ENCODE results near the gene EEF2.

The EEF2 gene

GRCh38 chr19:3984908-3985642, at the start of gene EEF2:
TSS of gene EEF2 (minus strand) at chr19:3985463. CDS start at chr19:3985380, 83 bp downstream.
- no peak for FAIRE-seq

- no peak for FAIRE-seq
These were observed 49.1 kb upstream of the EEF2 start for GRCh38 chr19:4034048-4035017.

- no peak for FAIRE-seq
These were observed 48.0 kb upstream of the EEF2 start for GRCh38 chr19:4033028-4033956.

DNA sequence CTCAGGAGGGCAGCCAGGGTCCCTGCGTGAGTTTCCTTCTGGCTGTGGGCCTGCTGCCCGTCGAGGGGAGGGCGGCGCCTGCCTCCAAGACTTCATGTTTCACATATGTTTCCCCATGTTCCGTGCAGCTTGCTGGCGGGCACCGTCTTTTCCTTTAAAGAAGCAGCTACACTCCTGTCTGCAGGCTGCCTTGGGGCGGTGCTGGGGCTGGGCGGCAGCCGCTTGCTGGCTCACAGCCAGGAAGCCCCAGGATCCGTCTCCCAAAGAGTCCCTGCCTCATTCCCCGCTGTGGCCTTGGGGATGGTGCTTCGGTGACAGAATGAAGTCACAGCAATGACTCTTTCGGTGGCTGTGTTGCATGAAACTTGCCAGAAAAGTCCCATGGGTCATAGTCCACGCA, 47.2 kb upstream of the EEF2 start:
- FAIRE-seq, result no peak

DNA sequence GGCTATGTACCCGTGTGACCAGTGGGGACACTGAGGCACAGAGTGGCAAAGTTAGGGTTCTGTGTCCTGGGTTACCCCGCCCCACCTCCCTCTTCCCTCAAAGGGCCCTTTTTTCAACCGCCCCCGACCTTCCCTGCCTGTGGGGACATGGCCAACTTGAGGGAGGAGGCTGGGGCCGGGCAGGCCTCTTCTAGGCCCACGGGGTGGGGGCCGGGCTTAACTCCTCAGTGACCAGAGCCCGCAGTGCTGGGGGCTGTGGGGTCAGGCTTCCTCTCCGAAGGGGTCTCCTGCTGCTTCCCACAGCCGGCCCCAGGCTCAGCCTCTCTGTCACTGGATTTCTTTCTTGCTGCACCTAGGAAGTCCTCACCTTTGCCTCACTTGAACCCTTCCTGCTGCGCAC, 46.2 kb upstream of the EEF2 start:
- FAIRE-seq, result no peak

- no peak for FAIRE-seq
These were observed 45.7 kb upstream of the EEF2 start for GRCh38 chr19:4030981-4031380.

- FAIRE-seq, result no peak
These were observed 45.3 kb upstream of the EEF2 start for GRCh38 chr19:4030552-4030951.

DNA sequence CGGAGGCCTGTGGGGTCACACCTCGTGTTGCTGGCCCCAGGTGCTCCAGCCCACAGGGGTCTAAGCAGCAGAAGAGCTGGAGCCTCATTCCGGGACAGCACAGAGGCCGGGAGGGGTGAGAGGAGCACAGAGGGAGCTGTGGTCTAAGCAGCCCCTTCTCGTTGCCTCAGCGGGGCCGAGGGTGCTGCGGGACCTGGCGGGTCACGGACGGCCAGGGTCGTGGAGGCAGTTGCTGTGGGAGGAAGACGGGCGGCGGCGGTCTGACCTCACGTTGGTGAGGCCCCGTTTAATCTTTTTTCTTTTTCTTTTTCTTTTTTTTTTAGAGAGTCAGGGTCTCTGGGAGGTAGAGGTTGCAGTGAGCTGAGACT, 44.0 kb upstream of the EEF2 start:
- no peak for FAIRE-seq

DNA sequence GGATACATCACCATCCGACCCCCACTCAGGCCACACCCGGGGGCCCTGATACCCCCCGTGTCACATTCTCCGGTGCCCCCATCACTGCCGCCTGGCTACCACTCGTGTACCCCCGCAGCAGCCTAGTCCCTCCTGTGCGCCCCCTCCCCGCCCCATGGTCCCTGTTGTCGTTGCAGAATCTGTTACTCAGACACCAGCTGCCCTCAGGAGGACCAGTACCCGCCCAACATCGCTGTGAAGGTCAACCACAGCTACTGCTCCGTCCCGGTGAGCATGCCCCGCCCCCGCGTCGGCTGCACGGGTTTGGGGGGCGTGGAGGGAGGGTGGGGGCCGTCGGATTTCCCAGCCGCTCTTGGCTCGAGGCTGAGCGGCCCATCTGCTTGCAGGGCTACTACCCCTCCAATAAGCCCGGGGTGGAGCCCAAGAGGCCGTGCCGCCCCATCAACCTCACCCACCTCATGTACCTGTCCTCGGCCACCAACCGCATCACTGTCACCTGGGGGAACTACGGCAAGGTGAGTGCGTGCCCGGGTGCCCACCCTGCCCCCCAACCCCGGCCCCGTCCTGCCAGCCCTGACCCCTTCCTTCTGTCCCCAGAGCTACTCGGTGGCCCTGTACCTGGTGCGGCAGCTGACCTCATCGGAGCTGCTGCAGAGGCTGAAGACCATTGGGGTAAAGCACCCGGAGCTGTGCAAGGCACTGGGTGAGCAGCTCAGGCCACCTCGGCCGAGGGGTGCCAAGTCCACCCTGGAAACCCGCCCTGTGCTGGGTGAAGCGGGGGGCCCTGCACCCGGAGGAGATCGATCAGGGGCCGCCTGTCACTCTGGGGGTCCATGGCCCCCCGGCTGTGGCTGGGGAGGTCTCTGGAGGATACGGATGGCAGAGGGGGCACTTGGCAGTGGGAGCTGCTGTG, 43.3 kb upstream of the EEF2 start:
- FAIRE-seq, result no peak

GRCh38 chr19:4027146-4027545, 41.9 kb upstream of the EEF2 start:
- no peak for FAIRE-seq

DNA sequence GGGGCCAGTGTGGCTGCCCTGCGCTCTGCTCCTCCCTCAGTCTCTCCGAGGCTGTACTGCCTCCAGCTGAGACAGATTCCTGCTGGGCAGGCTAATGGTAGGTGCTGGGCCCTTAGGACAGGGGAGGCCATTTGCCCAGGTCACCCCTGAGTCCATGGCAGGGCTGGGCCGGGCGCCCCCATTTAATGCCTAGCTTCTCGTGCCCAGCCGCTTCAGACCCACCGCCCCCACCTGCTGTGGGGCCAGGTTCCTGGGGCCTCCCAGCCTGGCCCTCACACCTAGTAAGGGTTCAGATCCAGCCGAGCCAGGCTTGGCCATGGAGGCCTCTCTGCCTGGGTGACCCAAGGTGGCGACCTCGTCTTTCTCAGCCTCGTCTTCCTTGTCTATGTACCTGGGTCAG, 40.1 kb upstream of the EEF2 start:
- no peak for FAIRE-seq

GRCh38 chr19:4023600-4024398, 38.5 kb upstream of the EEF2 start:
- FAIRE-seq, result no peak

- FAIRE-seq, result no peak
These were observed 34.3 kb upstream of the EEF2 start for GRCh38 chr19:4019578-4019977.

- FAIRE-seq, result no peak
These were observed 33.7 kb upstream of the EEF2 start for GRCh38 chr19:4018775-4019504.

- FAIRE-seq, result no peak
These were observed 32.9 kb upstream of the EEF2 start for GRCh38 chr19:4018140-4018613.

- no peak for FAIRE-seq
These were observed 31.8 kb upstream of the EEF2 start for GRCh38 chr19:4016903-4017638.

DNA sequence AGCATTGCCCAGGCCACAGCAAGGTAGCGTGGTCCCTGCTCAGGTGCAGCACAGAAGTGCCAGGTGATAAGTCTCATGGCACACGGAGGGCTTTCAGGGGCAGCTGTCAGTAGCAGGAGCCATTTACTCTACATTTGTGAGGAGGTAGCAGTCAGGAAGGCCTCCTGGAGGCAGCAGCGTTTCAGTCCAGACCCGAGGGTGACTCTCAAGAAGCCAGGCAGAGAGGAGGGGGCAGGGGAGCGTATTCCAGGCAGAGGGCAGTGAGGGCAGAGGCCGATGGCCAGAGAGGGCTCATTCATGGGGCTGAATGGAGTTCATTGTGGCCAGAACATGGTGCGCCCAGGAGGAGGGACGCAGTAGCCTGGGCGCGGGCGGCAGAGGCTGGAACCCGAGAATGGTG, 31.2 kb upstream of the EEF2 start:
- FAIRE-seq, result no peak

GRCh38 chr19:4015705-4016402, 30.6 kb upstream of the EEF2 start:
- FAIRE-seq, result no peak

Data from G401.6 (cell line).